Endothelial cell (in vitro differentiated cells): ENCODE measurements around the gene SNCAIP. TPM values are rescaled to one million over a fixed set of nuclear protein-coding genes. Genes with fewer than 3 reads are reported as not detected.

Experiments
- DNase-seq: peaks from one replicate; pipeline ENCODE4 v3.0.0; 2021; ENCODE audit warnings: low spot score
- H3K27ac Mint-ChIP-seq: one replicate; pipeline ENCODE4 v1.8.0; 2021; ENCODE audit warnings: mixed read lengths, inconsistent platforms; ENCODE audit not compliant: unreplicated experiment
- H3K27me3 Mint-ChIP-seq: one replicate; pipeline ENCODE4 v1.8.0; 2021; ENCODE audit warnings: mild to moderate bottlenecking, moderate library complexity, mixed read lengths, inconsistent platforms; ENCODE audit not compliant: unreplicated experiment
- H3K36me3 Mint-ChIP-seq: one replicate; pipeline ENCODE4 v1.8.0; 2021; ENCODE audit warnings: mild to moderate bottlenecking, low read depth, mixed read lengths, inconsistent platforms; ENCODE audit not compliant: unreplicated experiment
- H3K4me1 Mint-ChIP-seq: one replicate; pipeline ENCODE4 v1.8.0; 2021; ENCODE audit warnings: mild to moderate bottlenecking, mixed read lengths, inconsistent platforms; ENCODE audit not compliant: unreplicated experiment
- H3K4me3 Mint-ChIP-seq: one replicate; pipeline ENCODE4 v1.8.0; 2021; ENCODE audit warnings: mild to moderate bottlenecking, mixed read lengths, inconsistent platforms; ENCODE audit not compliant: unreplicated experiment
- H3K9me3 Mint-ChIP-seq: one replicate; pipeline ENCODE4 v1.8.0; 2021; ENCODE audit warnings: mixed read lengths, inconsistent platforms; ENCODE audit not compliant: unreplicated experiment
- total RNA-seq: library from RNA; stranded (reverse); fragmentation: NEBNext Ultra II Directional; extraction: Animal tissue kit (Norgen Biotek cat#: 25700); gene quantifications from one replicate; pipeline ENCODE4 v1.2.1, GENCODE V29; 2021; ENCODE audit not compliant: unreplicated experiment
- TF ChIP-seq, protein P1 (sequence below): fragments of 200-600 bp; sonication (generic); IDR thresholded peaks from one replicate; pipeline ENCODE4 v1.5.0; 2021; ENCODE audit warnings: antibody characterized with exemption; ENCODE audit not compliant: unreplicated experiment

SNCAIP gene
- total RNA-seq, 1 donor from 2014 or later: 254 TPM

DNA sequence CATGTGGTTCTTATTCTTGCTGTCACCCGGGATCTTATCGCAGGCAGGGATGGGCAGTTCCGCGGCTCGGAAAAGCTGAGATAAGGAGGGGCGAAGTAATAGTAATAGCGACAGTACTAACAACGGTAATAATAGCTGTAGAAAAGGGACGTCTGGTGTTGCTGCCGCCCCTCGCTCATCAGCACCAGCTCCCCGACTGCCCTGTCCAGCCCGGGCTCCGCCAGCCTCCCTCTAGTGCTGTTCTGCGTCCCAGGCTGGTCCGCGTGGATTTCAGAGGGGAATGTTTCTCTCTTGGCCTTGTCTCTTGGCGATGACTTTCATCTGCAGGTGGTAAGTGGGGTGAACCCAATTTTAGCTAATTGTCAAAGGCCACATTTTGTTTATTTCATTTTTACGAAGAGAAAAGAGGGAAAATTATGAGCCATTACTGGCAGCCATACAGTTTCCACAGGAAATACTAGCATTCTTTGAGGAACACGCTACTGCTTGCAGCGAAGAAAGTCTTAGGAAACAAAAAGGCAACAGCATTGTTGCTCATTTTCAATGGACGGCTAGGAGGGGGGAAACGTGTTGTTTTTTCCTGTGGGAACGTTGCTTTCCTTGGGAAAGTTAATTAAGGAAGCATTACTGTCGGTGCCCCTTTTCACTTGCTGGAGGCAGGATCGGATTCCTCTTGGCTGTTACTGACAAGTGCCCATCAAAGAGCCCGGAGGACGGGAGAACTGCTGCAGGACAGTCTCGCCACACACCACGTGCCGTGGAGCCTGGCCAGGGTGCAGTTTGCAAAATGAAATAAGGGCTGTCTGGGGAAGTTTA, 762 bp downstream of the SNCAIP start:
- Mint-ChIP-seq H3K27me3 (peaks cover 8% of the 10 kb centered on the region), H3K4me3 (peak overlapping the region; percentile 100), H3K27ac (peak overlapping the region; percentile 98), H3K4me1 (peaks cover 67% of the 10 kb centered on the region), H3K9me3 (no peaks in the 10 kb centered on the region), H3K36me3 (peaks cover 49% of the 10 kb centered on the region)
- TF ChIP-seq, protein P1, sequence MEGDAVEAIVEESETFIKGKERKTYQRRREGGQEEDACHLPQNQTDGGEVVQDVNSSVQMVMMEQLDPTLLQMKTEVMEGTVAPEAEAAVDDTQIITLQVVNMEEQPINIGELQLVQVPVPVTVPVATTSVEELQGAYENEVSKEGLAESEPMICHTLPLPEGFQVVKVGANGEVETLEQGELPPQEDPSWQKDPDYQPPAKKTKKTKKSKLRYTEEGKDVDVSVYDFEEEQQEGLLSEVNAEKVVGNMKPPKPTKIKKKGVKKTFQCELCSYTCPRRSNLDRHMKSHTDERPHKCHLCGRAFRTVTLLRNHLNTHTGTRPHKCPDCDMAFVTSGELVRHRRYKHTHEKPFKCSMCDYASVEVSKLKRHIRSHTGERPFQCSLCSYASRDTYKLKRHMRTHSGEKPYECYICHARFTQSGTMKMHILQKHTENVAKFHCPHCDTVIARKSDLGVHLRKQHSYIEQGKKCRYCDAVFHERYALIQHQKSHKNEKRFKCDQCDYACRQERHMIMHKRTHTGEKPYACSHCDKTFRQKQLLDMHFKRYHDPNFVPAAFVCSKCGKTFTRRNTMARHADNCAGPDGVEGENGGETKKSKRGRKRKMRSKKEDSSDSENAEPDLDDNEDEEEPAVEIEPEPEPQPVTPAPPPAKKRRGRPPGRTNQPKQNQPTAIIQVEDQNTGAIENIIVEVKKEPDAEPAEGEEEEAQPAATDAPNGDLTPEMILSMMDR: no peak
- DNase-seq: peak; percentile 63

DNA sequence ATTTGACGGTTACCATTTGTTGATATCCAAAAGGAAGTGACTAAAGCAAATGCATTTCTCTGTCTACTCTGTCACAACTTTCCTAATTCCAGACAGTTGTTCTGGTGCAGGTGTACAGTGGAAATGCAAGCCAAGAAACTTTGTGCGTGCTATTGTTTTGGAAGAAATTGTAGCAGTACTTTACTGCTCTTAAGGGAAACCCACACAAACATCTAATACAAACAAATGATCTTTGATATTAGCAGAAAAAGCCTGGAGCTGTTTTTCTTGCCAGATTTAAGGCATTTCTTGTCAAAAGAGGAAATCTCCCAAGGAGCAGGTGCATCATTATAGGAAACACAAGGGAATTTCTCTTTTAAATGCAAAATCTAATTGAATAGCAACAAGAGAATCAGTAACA, 2.0 kb downstream of the SNCAIP start:
- Mint-ChIP-seq H3K9me3 (no peaks in the 10 kb centered on the region), H3K36me3 (peaks cover 58% of the 10 kb centered on the region), H3K4me3 (peak overlapping the region; percentile 100), H3K27me3 (peaks cover 6% of the 10 kb centered on the region), H3K27ac (no peak overlapping the region), H3K4me1 (peaks cover 76% of the 10 kb centered on the region)
- TF ChIP-seq, protein P1: no peak
- no peak for DNase-seq

DNA sequence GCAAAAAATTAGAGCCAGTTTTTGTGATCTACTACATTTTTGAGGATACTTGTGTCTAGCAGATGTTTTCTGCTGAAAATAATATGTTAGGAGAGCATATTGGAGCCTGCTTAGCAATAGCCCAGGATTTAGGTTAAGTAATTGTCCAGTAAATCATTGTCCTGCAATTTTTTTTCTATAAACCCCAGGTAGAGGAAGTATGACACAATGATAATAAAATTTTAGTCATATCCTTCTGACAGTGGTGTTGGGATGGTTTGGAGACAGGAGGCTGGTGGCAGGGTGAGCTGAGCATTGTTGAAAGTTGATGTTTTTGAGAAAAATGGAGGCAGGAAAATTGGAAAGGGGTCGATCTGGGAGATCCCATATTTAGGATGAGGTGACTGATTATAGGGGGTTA, 3.5 kb downstream of the SNCAIP start:
- no peak for DNase-seq
- H3K4me3 Mint-ChIP-seq: peak overlapping the region; percentile 100
- H3K9me3 Mint-ChIP-seq: no peaks in the 10 kb centered on the region
- H3K27me3 Mint-ChIP-seq: peaks cover 5% of the 10 kb centered on the region
- TF ChIP-seq, protein P1: no peak
- H3K36me3 Mint-ChIP-seq: peaks cover 60% of the 10 kb centered on the region
- peaks cover 71% of the 10 kb centered on the region for H3K4me1 Mint-ChIP-seq
- H3K27ac Mint-ChIP-seq: peak overlapping the region; percentile 65

DNA sequence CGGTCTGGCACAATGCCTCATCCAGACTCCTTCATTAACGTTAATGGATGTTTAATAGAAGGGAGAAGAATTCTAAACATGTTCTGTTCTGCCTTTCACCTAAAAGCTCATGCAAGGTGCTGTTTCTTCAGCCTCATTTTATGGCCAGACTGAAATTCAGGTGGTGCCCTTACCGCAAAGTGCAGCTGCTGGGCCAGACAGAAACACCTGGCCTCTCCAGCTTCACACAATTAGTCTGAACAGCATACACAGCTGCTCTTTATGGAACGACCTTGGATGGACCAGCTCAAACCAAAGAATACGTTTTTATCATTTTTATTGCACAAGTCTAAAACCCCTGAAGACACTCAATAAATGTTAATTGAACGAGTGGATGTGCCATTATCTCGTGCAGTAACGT, 4.6 kb downstream of the SNCAIP start:
- DNase-seq: no peak
- Mint-ChIP-seq H3K27ac (no peak overlapping the region), H3K4me1 (peaks cover 64% of the 10 kb centered on the region), H3K9me3 (no peaks in the 10 kb centered on the region), H3K36me3 (peaks cover 67% of the 10 kb centered on the region), H3K4me3 (no peak overlapping the region), H3K27me3 (peaks cover 5% of the 10 kb centered on the region)
- TF ChIP-seq, protein P1: no peak

DNA sequence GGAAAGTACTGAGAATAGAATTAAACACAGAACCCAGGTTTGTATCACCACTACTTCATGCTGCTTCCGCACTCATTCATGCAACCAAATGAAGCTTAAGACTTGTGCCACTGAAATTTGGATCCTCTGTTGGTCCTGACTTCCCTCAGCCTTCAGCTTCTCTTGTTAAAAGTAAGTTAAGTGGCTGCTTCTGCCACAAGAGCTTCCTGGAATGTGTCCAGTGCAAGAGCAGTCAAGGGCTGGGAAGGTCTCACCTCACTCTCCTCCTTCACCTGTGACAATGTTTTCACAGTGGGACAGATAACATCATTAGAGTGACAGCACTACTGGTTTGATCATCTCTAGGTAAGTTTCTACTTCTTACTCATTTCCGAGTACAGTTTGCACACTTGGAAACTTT, 7.9 kb downstream of the SNCAIP start:
- H3K4me3 Mint-ChIP-seq: no peak overlapping the region
- DNase-seq: no peak
- TF ChIP-seq, protein P1: no peak
- no peak overlapping the region for H3K27ac Mint-ChIP-seq
- peaks cover 47% of the 10 kb centered on the region for H3K4me1 Mint-ChIP-seq
- H3K9me3 Mint-ChIP-seq: no peaks in the 10 kb centered on the region
- H3K36me3 Mint-ChIP-seq: peaks cover 66% of the 10 kb centered on the region
- H3K27me3 Mint-ChIP-seq: peaks cover 3% of the 10 kb centered on the region
